Natural killer cell (primary cell): Measurements from ENCODE around the gene MIGA2. TPM values are rescaled to one million over a fixed set of nuclear protein-coding genes. Genes with fewer than 3 reads are reported as not detected.
A peak's percentile ranks its signal among the peaks of the same experiment; 100 is the strongest.
"Not testable (repeated sequence)": the region's sequence is repeated elsewhere in the genome, so short reads cannot be mapped to it uniquely, and the experiment has no call there.

Experiments used
- ATAC-seq, 3 donors: fragments of 150-1000 bp in 2 of 3; fragments of 200-7000 bp in 1 of 3; cut with Tn5 transposase; 1 replicate in 1 of 3; 2 replicates in 2 of 3; pipeline ENCODE4 v1.10.0; 2021; ENCODE audit warnings: mild to moderate bottlenecking in 2 of 3, moderate library complexity in 2 of 3
- DNase-seq, 2 donors: peaks; one replicate each; pipeline versions ENCODE4 v3.0.0 to v3.0.0-alpha.2; 2013 to 2021; ENCODE audit warnings: mixed read lengths in 1 of 2
- H3K27ac ChIP-seq: one replicate; pipeline ENCODE4 v1.5.1; 2013; ENCODE audit warnings: mild to moderate bottlenecking, low read length
- H3K27me3 ChIP-seq: one replicate; pipeline ENCODE4 v1.6.1; 2013; ENCODE audit warnings: low read length; ENCODE audit not compliant: control insufficient read depth, insufficient read depth
- H3K36me3 ChIP-seq: one replicate; pipeline ENCODE4 v1.6.1; 2013; ENCODE audit warnings: low read length; ENCODE audit not compliant: control insufficient read depth, insufficient read depth
- H3K4me1 ChIP-seq: one replicate; pipeline ENCODE4 v1.6.1; 2013; ENCODE audit warnings: low read length; ENCODE audit not compliant: control insufficient read depth, insufficient read depth
- H3K4me3 ChIP-seq: one replicate; pipeline ENCODE4 v1.5.1; 2013; ENCODE audit warnings: low read length
- H3K9me3 ChIP-seq: one replicate; pipeline ENCODE4 v1.6.1; 2013; ENCODE audit warnings: low read length; ENCODE audit not compliant: control insufficient read depth, insufficient read depth
- H3K27ac Mint-ChIP-seq, 2 donors: one replicate each; pipeline ENCODE4 v1.8.0; 2022; ENCODE audit warnings: mild to moderate bottlenecking in 2 of 2, mixed read lengths in 2 of 2, moderate library complexity in 1 of 2
- H3K27me3 Mint-ChIP-seq, 2 donors: one replicate each; pipeline ENCODE4 v1.8.0; 2022; ENCODE audit warnings: low read depth in 2 of 2, mixed read lengths in 2 of 2
- H3K36me3 Mint-ChIP-seq: one replicate; pipeline ENCODE4 v1.8.0; 2022; ENCODE audit warnings: mixed read lengths
- H3K4me1 Mint-ChIP-seq, 2 donors: one replicate each; pipeline ENCODE4 v1.8.0; 2022; ENCODE audit warnings: mixed read lengths in 2 of 2
- H3K4me3 Mint-ChIP-seq: one replicate; pipeline ENCODE4 v1.8.0; 2022; ENCODE audit warnings: mild to moderate bottlenecking, moderate library complexity, mixed read lengths
- H3K9me3 Mint-ChIP-seq, 2 donors: one replicate each; pipeline ENCODE4 v1.8.0; 2022; ENCODE audit warnings: mixed read lengths in 2 of 2
- WGBS: methylation state at CpG from one replicate; pipeline ENCODE4 v1.1.7; 2013; ENCODE audit warnings: missing lambda C conversion rate; ENCODE audit not compliant: insufficient coverage; 5-methylcytosine and 5-hydroxymethylcytosine counted together
- intact Hi-C: fragments of 100-400 bp; cut with micrococcal nuclease; formaldehyde crosslinking; loops from one replicate; pipeline ENCODE4 v1.14.2; 2022
- total RNA-seq, 4 donors: library from RNA; stranded (reverse); fragments of 120-200 nt in 1 of 4; gene quantifications; one replicate each; pipeline versions ENCODE4 v1.2.3 to v1.2.4, GENCODE V29; 2013 to 2022
- TF ChIP-seq, protein P1 (sequence below): fragments of 200-600 bp; IDR thresholded peaks from one replicate; pipeline ENCODE4 v1.8.0; 2022; ENCODE audit warnings: antibody characterized with exemption

The MIGA2 gene
- total RNA-seq, 3 donors from 2014 or later (not counting 1 experiment from before 2014, with no cell fraction given) = 67.3 to 77.9 (median 73.9) TPM

DNA sequence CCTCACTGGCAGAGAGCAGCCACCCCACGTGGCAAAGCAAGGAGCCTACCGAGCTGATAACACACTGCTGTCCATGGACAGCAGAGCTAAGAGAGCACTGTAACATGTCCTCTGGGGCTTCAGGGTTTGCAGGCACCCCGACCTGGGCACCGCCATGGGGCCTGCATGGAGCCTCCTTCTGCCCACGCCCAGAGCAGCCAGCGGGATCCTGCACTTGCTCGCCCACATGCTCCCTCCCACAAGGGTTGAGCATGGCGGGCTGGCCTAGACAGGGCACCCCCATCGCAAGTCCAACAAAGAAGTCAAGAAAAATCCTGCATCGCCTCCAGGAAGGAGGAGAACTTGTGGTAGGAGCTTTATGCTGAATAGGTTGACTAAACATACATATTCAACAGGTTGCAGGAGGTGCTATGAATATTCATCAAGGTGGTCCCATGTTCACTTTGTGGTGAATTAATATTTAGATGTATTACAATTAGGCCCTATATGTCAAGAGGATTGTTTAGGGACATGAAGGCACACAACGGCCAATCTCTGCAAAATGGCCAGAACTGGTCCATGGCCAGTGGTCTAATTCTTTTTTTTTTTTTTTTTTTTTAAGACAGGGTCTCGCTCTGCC, 3.8 kb upstream of the MIGA2 start:
- Mint-ChIP-seq H3K9me3 (no peaks in the 10 kb centered on the region), H3K4me3 (no peak overlapping the region), H3K36me3 (no peaks in the 10 kb centered on the region), H3K27ac (no peak overlapping the region), H3K4me1 (peaks cover 18 to 27% of the 10 kb centered on the region in 2 donors), H3K27me3 (no peaks in the 10 kb centered on the region)
- ATAC-seq (no peak), DNase-seq (no peak)
- Histone ChIP-seq H3K4me3 (no peak overlapping the region), H3K27ac (no peak overlapping the region), H3K9me3 (no peaks in the 10 kb centered on the region), H3K27me3 (no peaks in the 10 kb centered on the region), H3K36me3 (no peaks in the 10 kb centered on the region), H3K4me1 (peaks cover 17% of the 10 kb centered on the region)
- 90% methylated on average over 9 of the region's 12 CpGs for WGBS
- TF ChIP-seq, protein P1, sequence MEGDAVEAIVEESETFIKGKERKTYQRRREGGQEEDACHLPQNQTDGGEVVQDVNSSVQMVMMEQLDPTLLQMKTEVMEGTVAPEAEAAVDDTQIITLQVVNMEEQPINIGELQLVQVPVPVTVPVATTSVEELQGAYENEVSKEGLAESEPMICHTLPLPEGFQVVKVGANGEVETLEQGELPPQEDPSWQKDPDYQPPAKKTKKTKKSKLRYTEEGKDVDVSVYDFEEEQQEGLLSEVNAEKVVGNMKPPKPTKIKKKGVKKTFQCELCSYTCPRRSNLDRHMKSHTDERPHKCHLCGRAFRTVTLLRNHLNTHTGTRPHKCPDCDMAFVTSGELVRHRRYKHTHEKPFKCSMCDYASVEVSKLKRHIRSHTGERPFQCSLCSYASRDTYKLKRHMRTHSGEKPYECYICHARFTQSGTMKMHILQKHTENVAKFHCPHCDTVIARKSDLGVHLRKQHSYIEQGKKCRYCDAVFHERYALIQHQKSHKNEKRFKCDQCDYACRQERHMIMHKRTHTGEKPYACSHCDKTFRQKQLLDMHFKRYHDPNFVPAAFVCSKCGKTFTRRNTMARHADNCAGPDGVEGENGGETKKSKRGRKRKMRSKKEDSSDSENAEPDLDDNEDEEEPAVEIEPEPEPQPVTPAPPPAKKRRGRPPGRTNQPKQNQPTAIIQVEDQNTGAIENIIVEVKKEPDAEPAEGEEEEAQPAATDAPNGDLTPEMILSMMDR = no peak
- intact Hi-C loops = no loop called here

DNA sequence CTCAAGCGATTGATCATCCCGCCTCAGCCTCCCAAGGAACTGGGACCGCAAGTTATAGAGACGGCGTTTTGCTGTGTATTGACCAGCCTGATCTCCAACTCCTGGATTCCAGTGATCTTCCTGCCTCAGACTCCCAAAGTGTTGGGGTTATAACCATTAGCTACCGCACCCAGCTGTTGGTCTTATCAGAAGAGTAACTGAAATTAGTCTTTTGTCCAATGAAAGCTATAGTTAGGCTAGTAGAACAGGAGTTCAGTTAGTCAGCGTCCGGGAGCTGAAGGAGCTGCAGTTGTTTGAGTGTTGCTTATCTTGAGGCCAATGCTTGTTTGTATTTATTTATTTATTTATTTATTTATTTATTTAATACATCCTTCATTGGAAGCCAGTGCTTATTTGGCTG, 3.2 kb upstream of the MIGA2 start:
- intact Hi-C loops = no loop called here
- Mint-ChIP-seq H3K27me3 (no peaks in the 10 kb centered on the region), H3K36me3 (no peaks in the 10 kb centered on the region), H3K4me1 (peaks cover 23 to 32% of the 10 kb centered on the region in 2 donors), H3K4me3 (no peak overlapping the region), H3K9me3 (no peaks in the 10 kb centered on the region), H3K27ac (no peak overlapping the region)
- Histone ChIP-seq H3K27ac (no peak overlapping the region), H3K9me3 (no peaks in the 10 kb centered on the region), H3K27me3 (no peaks in the 10 kb centered on the region), H3K4me3 (no peak overlapping the region), H3K4me1 (peaks cover 22% of the 10 kb centered on the region), H3K36me3 (no peaks in the 10 kb centered on the region)
- WGBS = 81% methylated on average over 6 of the region's 8 CpGs
- DNase-seq (no peak), ATAC-seq (no peak)
- TF ChIP-seq, protein P1 = no peak

DNA sequence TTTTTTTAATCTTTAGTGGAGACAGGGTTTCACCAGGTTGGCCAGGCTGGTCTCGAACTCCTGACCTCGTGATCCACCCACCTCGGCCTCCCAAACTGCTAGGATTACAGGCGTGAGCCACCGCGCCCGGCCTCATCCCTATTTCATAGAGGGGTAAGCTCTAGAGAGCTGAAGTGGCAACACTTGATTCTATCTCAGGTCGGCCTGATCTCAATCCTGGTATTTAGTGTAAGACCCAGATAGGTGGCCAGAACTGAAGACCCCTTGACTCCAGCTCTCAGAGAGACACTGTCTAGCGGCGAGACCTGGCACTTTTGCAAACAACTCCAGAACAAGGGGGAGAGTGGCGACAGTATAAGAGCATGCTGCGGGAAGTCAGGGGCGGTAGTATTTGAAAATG, 588 bp upstream of the MIGA2 start:
- WGBS = 75% methylated on average over 13 of the region's 13 CpGs
- H3K36me3 Mint-ChIP-seq, H3K27me3 Mint-ChIP-seq, H3K9me3 ChIP-seq, H3K36me3 ChIP-seq, ATAC-seq, DNase-seq, H3K27me3 ChIP-seq, H3K27ac ChIP-seq, H3K9me3 Mint-ChIP-seq: not testable (repeated sequence)
- H3K27ac Mint-ChIP-seq = peak overlapping the region; percentile 73 to 89
- H3K4me1 ChIP-seq = peaks cover 28% of the 10 kb centered on the region
- peak overlapping the region; percentile 97 for H3K4me3 Mint-ChIP-seq
- peaks cover 24 to 40% of the 10 kb centered on the region in 2 donors for H3K4me1 Mint-ChIP-seq
- peak overlapping the region; percentile 12 for H3K4me3 ChIP-seq
- intact Hi-C loops = loop anchor here (1.0 kb wide), 2 partner anchors 8 to 155 kb away; partner anchors contain the start of genes KYAT1 and SH3GLB2

DNA sequence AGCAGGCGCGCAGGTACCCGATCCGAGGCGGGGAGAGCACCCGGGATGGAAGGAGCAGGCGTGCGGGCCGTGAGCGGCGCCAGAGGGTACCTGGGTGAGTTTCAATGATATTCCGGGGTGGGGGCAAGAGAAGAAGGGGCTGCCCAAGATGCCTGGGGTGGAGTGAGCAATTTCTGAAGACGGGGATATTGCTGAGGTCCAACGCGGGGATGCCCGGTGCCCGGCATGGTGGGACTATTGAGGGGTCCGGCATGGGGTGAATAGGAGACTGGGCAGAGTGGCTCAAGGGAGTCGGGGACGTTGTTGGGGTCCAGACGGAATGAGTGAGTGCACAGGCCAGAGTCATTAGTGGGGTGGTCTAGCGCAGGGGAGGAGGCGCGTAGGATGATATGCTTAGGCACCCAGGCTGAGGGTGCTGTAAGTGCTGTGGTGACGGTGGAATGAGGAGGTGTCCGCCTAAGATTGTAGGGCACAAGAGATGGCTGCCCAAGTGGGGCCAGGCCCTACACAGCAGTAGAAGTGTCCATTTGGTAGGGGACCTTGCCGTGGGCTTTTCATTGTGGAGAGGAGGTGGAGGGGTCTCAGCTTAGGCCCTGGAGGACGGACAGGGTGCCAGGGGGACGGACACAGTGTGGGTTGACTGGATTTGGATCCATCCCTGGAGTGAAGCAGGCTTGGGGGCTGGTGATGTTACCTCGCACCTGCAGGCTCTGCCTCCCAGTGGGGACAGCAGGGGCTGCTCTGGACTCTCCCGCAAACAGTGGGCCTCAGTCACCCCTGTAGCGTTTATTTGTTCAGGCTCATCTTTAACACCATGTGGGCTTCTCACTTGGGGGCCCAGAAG, 719 bp downstream of the MIGA2 start:
- Histone ChIP-seq H3K4me1 (peaks cover 28% of the 10 kb centered on the region), H3K36me3 (peaks cover 10% of the 10 kb centered on the region), H3K4me3 (peak overlapping the region; percentile 99), H3K27ac (peak overlapping the region; percentile 62), H3K27me3 (no peaks in the 10 kb centered on the region), H3K9me3 (no peaks in the 10 kb centered on the region)
- Mint-ChIP-seq H3K4me3 (peak overlapping the region; percentile 97), H3K27ac (peak overlapping the region; percentile 73 to 89), H3K27me3 (no peaks in the 10 kb centered on the region), H3K4me1 (peaks cover 24 to 40% of the 10 kb centered on the region in 2 donors), H3K9me3 (no peaks in the 10 kb centered on the region), H3K36me3 (no peaks in the 10 kb centered on the region)
- DNase-seq = peak in 1 of 2 donors; percentile 29
- intact Hi-C loops = loop anchor here (1.0 kb wide), 2 partner anchors 9 to 156 kb away; partner anchors contain the start of genes KYAT1 and SH3GLB2
- no peak for ATAC-seq
- TF ChIP-seq, protein P1 = no peak
- WGBS = 20% methylated on average over 32 of the region's 32 CpGs
